Tibial nerve (tissue), 4 donors: ENCODE measurements around the gene FOXD1. TPM values are rescaled to one million over a fixed set of nuclear protein-coding genes. Genes with fewer than 3 reads are reported as not detected.

Source experiments
- DNase-seq, 2 donors: peaks; one replicate each; pipeline ENCODE4 v3.0.0-alpha.2; 2019; ENCODE audit warnings: low spot score in 2 of 2
- H3K27ac ChIP-seq, 4 donors: fragments of 200-600 bp; sonication (generic) in 3 of 4; one replicate each; pipeline ENCODE4 v1.5.1; 2017 to 2019; ENCODE audit warnings: mild to moderate bottlenecking in 1 of 4
- H3K27me3 ChIP-seq, 2 donors: fragments of 200-600 bp; sonication (generic) in 1 of 2; one replicate each; pipeline versions ENCODE4 v1.5.1 to v1.6.0; 2017 to 2019
- H3K36me3 ChIP-seq, 3 donors: fragments of 200-600 bp; sonication (generic); one replicate each; pipeline ENCODE4 v1.5.1; 2018 to 2019
- H3K4me1 ChIP-seq, 4 donors: fragments of 200-600 bp; sonication (generic) in 3 of 4; one replicate each; pipeline ENCODE4 v1.5.1; 2017 to 2019
- H3K4me3 ChIP-seq, 4 donors: fragments of 200-600 bp; sonication (generic) in 3 of 4; one replicate each; pipeline ENCODE4 v1.5.1; 2017 to 2019; ENCODE audit warnings: mild to moderate bottlenecking in 1 of 4, moderate library complexity in 1 of 4
- H3K9me3 ChIP-seq, 4 donors: fragments of 200-600 bp; sonication (generic) in 3 of 4; one replicate each; pipeline ENCODE4 v1.5.1; 2017 to 2019
- EP300 ChIP-seq, 2 donors: sonication (generic); formaldehyde crosslinking; IDR thresholded peaks; one replicate each; pipeline ENCODE4 v1.6.1; 2017; ENCODE audit warnings: antibody characterized with exemption in 2 of 2, mild to moderate bottlenecking in 1 of 2
- POLR2A ChIP-seq, 2 donors: fragments of 450-650 bp; IDR thresholded peaks; one replicate each; pipeline ENCODE4 v1.6.1; 2017; ENCODE audit warnings: antibody characterized with exemption in 2 of 2, mild to moderate bottlenecking in 2 of 2, moderate library complexity in 2 of 2
- WGBS, 2 donors: methylation state at CpG; one replicate each; pipeline ENCODE4 v1.1.5; 2018; 5-methylcytosine and 5-hydroxymethylcytosine counted together
- total RNA-seq, 4 donors: library from RNA; depleted of rRNA; stranded (reverse); fragments of >200 nt; gene quantifications; one replicate each; pipeline ENCODE4 v1.1.0, GENCODE V29; 2016
- TF ChIP-seq, protein P1 (sequence below), 5 experiments: fragments of 200-600 bp in 3 of 5; fragments of 450-650 bp in 2 of 5; sonication (generic) in 3 of 5; IDR thresholded peaks; one replicate each; pipeline ENCODE4 v1.5.1; 2016 to 2019; ENCODE audit warnings: antibody characterized with exemption in 5 of 5, mild to moderate bottlenecking in 3 of 5, moderate library complexity in 2 of 5

Gene FOXD1
- total RNA-seq, 4 donors from 2014 or later: 33.9 to 79.3 (median 58.3) TPM

DNA sequence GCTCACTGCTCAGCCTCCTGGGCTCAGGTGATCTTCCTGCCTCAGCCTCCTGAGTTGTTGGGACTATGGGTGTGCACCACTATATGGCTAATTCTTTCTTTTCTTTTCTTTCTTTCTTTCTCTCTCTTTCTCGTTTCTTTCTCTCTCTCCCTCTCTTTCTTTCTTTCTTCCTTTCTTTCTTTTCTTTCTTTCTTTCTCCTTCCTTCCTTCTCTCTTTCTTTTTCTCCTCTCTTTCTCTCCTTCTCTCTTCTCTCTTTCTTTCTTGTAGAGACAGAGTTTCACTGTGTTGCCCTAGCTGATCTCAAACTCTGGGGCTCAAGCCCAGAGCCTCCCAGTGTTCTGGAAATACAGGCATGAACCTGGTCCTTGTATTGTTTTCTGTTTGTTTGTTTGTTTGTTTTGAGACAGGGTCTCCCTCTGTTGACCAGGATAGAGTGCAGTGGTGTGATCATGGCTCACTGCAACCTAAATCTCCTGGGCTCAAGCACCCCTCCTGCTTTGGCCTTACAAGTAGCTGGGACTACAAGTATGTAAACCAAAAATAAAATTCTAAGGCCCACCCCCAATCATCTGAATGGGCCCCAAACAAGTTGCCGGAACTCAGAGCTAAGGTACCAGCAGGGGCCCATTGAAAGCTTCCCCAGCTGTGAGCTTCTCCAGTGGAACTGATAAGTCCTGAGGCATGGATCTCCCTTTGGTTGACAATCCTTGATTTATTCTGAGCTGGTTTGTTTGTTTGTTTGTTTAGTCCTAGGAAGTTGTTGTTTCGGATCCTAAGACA lies 37.7 kb upstream of the FOXD1 start:
- Histone ChIP-seq H3K4me3 (no peak overlapping the region), H3K4me1 (no peaks in the 10 kb centered on the region), H3K27me3 (peaks cover 0 to 7% of the 10 kb centered on the region in 2 donors), H3K9me3 (no peaks in the 10 kb centered on the region), H3K27ac (no peak overlapping the region), H3K36me3 (no peaks in the 10 kb centered on the region)
- TF ChIP-seq EP300 (IDR thresholded peaks at IDR 0.05): no peak
- DNase-seq: no peak
- 69 to 70% methylated on average over 3 of the region's 3 CpGs for WGBS, 2 donors

GRCh38 chr5:73485715-73486114 lies 37.1 kb upstream of the FOXD1 start:
- Histone ChIP-seq H3K9me3 (no peaks in the 10 kb centered on the region), H3K4me1 (no peaks in the 10 kb centered on the region), H3K27me3 (peaks cover 0 to 7% of the 10 kb centered on the region in 2 donors), H3K36me3 (no peaks in the 10 kb centered on the region), H3K27ac (no peak overlapping the region), H3K4me3 (no peak overlapping the region)
- no peak for DNase-seq
- TF ChIP-seq, protein P1, sequence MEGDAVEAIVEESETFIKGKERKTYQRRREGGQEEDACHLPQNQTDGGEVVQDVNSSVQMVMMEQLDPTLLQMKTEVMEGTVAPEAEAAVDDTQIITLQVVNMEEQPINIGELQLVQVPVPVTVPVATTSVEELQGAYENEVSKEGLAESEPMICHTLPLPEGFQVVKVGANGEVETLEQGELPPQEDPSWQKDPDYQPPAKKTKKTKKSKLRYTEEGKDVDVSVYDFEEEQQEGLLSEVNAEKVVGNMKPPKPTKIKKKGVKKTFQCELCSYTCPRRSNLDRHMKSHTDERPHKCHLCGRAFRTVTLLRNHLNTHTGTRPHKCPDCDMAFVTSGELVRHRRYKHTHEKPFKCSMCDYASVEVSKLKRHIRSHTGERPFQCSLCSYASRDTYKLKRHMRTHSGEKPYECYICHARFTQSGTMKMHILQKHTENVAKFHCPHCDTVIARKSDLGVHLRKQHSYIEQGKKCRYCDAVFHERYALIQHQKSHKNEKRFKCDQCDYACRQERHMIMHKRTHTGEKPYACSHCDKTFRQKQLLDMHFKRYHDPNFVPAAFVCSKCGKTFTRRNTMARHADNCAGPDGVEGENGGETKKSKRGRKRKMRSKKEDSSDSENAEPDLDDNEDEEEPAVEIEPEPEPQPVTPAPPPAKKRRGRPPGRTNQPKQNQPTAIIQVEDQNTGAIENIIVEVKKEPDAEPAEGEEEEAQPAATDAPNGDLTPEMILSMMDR (IDR thresholded peaks at IDR 0.05): no peak
- TF ChIP-seq POLR2A (IDR thresholded peaks at IDR 0.05): no peak
- no peak for TF ChIP-seq EP300 (IDR thresholded peaks at IDR 0.05)
- 85 to 87% methylated on average over 3 of the region's 3 CpGs for WGBS, 2 donors

GRCh38 chr5:73484511-73484910 lies 35.9 kb upstream of the FOXD1 start:
- Histone ChIP-seq H3K4me1 (no peaks in the 10 kb centered on the region), H3K9me3 (no peaks in the 10 kb centered on the region), H3K36me3 (no peaks in the 10 kb centered on the region), H3K4me3 (no peak overlapping the region), H3K27ac (no peak overlapping the region), H3K27me3 (peaks cover 0 to 7% of the 10 kb centered on the region in 2 donors)
- no peak for DNase-seq
- WGBS, 2 donors: 78 to 93% methylated on average over 1 of the region's 1 CpG
- TF ChIP-seq, protein P1 (IDR thresholded peaks at IDR 0.05): no peak
- TF ChIP-seq POLR2A (IDR thresholded peaks at IDR 0.05): no peak
- TF ChIP-seq EP300 (IDR thresholded peaks at IDR 0.05): no peak

DNA sequence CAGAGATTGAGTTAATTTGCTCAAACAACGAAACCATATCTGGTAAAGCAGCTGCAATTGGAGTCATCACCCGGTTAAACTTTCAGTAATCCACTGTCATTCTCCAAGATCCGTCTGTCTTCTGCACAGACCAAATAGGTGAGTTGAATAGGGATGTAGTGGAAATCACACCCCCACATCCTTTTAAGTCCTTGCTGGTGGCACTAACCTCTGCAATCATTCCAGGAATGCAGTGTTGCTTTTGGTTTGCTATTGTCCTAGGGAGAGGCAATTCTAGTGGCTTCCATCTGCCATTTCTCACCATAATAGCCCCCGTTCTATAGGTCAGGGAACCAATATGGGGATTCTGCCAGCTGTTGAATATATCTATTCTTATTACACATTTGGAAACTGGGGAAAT lies 35.1 kb upstream of the FOXD1 start:
- peaks cover 0 to 7% of the 10 kb centered on the region in 2 donors for H3K27me3 ChIP-seq
- TF ChIP-seq, protein P1 (IDR thresholded peaks at IDR 0.05): no peak
- no peak for TF ChIP-seq EP300 (IDR thresholded peaks at IDR 0.05)
- TF ChIP-seq POLR2A (IDR thresholded peaks at IDR 0.05): no peak
- H3K4me1 ChIP-seq: no peaks in the 10 kb centered on the region
- DNase-seq: no peak
- H3K27ac ChIP-seq: no peak overlapping the region
- WGBS, 2 donors: 79% methylated on average over 4 of the region's 4 CpGs
- no peaks in the 10 kb centered on the region for H3K9me3 ChIP-seq
- H3K36me3 ChIP-seq: no peaks in the 10 kb centered on the region
- H3K4me3 ChIP-seq: no peak overlapping the region

DNA sequence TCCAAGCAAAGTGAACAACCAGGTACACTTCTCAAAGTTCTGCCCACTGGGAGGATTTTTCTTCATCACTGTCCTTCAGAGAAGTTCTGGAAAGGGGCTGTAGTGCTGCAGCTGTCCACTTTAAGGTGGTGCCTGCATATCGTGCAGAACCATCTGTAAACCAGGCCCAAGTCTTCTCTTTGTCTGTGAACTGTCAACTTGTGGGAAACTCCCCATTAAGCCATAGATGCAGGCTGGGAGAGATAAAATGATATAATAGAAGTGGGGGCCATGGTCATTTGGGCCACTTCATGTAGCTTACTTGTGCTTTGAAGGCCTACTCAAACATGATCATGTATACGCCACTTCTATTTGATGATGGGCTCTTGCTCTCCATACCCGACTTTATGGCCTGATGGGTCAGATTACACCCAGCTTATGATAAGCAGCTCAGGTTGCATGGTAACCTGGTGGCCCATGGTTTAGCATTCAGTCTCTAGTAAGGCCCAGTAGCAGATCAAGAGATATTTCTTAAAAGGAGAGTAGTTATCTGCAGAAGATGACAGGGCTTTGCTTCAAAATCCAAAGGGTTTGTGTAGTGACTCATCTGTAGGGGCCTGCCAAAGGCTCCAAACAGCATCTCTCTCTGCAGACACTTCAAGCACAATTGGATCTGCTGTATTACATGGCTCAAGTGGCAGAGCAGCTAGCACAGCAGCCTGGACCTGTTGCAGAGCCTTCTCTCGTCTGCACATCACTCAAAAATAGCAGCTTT lies 34.0 kb upstream of the FOXD1 start:
- no peaks in the 10 kb centered on the region for H3K9me3 ChIP-seq
- no peak overlapping the region for H3K27ac ChIP-seq
- TF ChIP-seq EP300 (IDR thresholded peaks at IDR 0.05) (no peak), POLR2A (IDR thresholded peaks at IDR 0.05) (no peak)
- TF ChIP-seq, protein P1 (IDR thresholded peaks at IDR 0.05): no peak

More for the DNA sequence above, 34.0 kb upstream of the FOXD1 start:
- Histone ChIP-seq H3K4me3 (no peak overlapping the region), H3K27me3 (peaks cover 0 to 6% of the 10 kb centered on the region in 2 donors), H3K36me3 (no peaks in the 10 kb centered on the region), H3K4me1 (no peaks in the 10 kb centered on the region)
- 70 to 80% methylated on average over 4 of the region's 4 CpGs for WGBS, 2 donors
- no peak for DNase-seq
